ENCODE measurements around the gene SLC11A1. TPM values are rescaled to one million over a fixed set of nuclear protein-coding genes. Genes with fewer than 3 reads are reported as not detected.

Gene SLC11A1
- total RNA-seq, 1 experiment from 2014 or later = under 0.01 TPM

DNA sequence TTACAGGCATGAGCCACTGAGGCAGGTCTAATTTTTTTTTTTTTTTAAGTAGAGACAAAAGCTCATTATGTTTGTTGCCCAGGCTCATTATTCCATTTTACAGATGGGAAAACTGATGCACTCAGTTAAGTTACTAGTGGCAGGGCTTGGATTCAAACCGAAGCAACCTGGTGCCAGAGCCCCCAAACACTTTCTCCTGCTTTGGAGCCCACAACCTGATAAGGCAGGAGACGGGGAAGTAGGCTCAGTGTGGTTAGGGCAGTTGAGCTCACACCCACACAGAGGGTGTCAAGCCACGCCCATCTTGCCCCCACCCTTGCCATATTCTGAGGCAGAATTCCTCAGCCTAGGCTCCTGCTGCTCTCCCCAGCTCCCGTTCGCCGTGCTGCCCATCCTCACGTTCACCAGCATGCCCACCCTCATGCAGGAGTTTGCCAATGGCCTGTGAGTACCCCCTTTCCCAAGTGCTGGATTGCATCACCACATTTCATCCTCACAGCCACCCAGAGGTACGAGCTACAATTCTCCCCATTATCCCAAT is 11.7 kb downstream of the SLC11A1 start:
- no peak for DNase-seq (ENCODE audit: low read depth)

DNA sequence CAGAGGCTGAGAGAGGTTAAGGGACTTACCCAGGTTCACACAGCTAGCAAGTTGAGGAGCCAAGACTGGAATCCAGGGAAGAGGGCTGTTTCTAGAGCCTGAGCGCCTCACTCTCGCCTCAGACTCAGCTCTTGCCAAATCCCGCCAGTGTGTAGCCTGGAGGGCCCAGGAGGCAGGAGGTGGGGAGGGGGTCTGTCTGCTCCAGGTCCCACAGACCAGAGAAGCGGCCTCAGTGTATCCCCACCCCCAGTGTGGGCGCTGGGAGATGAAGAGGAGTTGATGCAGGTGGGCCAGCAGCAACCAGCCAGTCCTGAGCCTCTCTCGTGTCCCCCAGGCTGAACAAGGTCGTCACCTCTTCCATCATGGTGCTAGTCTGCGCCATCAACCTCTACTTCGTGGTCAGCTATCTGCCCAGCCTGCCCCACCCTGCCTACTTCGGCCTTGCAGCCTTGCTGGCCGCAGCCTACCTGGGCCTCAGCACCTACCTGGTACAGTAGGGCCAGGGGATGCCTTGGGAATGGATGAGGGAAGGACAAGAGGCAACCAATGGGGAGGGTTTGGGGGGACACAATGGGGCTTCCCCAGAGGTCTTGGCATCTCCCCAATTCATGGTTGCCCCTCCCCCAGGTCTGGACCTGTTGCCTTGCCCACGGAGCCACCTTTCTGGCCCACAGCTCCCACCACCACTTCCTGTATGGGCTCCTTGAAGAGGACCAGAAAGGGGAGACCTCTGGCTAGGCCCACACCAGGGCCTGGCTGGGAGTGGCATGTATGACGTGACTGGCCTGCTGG is 12.4 kb downstream of the SLC11A1 start:
- no peak for DNase-seq (ENCODE audit: low read depth)

DNA sequence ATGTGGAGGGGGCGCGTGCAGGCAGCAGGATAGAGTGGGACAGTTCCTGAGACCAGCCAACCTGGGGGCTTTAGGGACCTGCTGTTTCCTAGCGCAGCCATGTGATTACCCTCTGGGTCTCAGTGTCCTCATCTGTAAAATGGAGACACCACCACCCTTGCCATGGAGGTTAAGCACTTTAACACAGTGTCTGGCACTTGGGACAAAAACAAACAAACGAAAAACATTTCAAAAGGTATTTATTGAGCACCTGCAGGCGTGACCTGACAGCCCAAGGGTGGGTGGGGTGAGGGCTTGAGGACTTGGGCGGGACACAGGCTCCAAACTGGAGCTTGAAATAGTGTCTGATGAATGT is 13.0 kb downstream of the SLC11A1 start:
- no peak for DNase-seq (ENCODE audit: low read depth)

DNA sequence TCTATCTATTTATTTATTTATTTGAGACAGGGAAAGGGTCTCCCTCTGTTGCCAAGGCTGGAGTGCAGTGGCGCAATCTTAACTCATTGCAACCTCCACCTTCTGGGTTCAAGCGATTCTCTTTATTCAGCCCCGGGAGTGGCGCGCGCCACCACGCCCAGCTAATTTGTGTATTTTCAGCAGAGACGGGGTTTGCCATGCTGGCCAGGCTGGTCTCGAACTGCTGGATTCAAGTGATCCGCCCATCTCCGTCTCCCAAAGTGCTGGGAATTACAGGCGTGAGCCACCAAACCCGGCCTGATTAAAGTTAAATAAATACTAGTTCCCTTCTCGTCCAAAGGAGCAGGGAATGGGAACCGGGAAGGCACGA is 13.4 kb downstream of the SLC11A1 start:
- DNase-seq (ENCODE audit: low read depth) = no peak

DNA sequence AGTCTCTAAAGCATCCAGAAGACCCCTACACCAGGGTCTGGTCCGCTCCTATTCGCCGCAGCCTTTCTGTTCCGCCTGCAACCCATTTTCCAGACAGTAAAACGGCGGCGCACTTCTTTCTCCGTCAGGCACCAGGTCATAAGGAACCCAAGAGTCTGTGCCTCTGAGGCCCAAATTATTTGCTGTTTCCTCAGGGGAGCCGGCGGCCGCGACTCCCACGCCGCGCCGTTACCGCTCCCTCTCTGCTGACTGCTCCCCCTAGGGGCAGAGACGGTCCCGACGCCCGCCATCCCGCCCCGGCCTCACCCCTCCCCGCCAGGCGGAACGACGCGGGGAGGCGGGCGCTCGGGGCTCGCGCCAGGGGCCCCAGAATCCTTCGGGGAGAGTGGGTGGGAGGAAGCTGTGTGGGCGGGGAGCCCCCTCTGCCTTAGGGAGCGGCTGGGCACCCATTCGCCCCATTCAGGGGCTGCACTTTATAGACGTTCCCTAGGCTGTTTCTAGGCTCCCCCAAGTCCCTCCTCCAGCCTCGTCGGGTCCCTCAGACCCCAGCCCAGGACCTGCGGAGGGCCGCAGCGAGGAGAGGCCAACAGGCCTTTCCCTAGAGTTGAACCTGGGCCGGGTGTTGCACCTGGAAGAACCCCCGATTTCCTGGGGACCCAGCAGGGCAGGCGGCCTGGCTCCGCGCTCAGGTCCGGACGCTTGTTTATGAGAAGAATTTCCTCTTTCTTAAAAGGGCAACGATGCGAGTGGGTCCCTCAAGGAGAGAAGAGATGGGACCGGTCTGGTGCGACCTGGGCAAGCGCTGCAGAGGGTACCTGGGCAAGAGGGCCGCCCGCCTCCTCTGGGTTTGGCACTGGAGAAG is 14.0 kb downstream of the SLC11A1 start:
- DNase-seq (ENCODE audit: low read depth) = peak; percentile 98

DNA sequence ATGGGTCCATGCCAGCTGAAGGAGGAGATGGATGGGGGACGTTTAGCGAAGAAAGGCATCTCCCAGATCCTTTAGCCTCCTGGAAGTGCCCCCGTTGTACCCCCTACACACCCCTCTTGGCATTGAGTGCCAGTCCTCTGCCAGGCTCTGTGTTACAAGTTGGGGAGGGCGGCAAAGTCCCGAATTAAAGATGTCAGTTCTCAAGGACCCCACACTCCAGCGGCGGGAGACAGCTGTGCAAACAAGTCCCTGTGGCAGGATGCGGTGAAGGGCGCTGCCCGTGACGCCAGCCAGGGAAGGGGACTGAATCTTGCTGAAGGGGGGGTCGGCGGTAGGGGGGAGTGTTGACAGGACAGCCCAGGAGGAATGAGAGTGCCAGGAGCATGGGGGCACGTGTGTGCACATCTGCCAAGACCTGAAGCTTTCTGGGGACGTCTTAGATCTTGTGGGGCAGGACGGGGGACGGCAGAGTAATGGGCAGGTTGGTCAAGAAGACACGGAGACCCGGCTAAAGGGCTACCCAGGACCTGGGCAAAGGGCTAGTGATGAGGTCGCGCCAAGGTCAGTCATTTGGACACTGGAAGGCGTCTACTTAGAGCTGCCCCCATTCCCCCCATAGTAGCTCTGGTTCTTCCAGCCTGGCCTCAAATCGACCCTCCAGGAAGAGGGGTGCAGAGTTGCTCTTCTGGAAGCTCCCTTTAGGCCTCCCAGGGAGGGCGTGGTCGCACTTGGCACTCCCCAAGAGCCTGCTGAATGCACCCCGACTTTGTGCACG is 14.8 kb downstream of the SLC11A1 start:
- DNase-seq (ENCODE audit: low read depth) = peak; percentile 94

DNA sequence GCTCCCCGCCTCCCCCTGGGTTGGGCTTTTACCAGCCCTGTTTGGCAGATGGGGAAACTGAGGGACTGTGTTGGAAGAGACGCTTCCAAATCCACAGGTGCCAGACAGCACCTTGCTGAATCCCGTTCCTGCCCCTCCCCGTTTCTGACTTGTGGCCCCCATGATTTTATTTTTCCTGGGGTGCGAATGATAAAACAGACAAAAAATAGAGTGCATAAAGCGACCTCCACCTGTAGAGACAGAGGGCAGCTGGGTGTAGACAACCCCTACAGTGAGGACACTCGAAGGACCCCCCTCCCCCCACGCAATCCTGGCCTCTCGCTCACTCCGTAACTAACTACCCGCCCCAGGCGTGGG is 15.4 kb downstream of the SLC11A1 start:
- DNase-seq (ENCODE audit: low read depth) = no peak

DNA sequence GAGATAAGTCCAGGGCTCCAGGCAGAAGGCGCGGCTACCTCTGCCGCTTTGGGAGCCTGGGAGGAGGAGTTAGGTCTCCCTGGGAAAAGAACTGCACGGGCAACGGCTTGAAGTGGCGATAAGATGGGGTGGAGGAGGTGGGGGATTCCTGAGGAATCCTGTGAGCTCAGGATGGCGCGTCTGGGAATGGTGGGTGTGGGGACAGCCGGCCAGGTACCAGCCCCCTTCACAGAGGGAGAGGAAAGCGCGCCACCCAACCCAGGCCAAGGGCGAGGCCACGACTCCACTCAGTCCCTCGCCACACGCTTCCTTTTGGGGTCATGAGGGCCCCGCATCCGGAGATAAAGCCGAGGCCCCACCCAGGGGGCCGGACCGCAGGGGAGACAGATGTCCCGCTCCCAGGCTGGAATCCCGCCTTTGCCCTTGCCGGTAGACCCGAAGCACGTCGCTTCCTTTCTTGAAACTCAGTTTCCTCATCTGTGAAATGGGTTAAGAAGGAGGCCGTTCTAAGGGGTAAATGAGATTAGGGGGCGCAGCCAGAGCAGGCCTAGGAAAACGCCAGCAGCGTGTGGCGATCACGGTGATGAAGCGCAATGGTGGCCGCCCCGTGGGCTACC is 15.9 kb downstream of the SLC11A1 start:
- DNase-seq (ENCODE audit: low read depth) = peak; percentile 94

DNA sequence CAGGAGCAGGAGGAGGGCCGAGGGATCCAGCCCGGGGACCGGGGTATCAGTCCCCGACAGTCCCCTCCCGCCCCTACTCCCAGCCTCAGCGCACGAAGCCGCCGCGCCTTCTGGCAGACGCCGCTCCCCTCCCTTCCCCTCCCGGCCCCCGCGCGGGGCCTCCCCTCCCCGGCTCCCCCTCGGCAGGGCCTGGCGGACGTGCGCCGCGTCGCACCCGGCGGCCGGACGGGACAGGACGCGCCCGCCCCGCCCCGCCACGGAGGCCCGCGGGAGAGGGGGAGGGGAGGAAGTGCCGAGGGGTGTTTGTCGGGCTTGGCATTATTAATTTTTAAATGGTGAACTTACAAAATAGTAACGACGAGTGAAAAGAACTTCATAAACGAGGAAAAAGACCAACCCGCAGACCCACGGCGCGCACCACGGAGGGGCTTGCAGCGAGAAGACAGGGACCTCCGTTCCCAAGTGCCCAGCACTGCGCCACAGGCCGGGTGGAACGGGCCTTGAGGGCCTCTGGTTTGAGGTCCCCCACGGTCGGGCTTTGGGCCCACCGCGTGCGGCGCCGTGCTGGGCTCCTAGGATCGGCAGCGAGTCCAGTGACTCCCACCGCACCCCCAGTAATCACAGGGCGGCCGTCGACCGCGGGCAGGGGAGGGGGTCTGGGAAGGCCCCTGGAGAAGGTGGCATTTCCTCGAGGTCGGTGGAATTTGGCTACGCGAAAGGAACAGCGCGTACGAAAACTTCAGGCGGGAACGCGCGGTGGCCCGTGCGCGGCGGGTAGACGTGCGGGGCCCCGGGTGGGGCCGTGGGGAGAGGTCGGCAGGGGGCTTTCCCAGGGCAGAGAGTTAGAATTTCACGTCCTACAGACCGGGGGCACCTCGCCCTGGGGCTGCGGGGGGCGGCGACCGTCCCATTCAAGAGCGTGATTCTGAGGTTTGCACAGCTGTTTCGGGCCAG is 16.6 kb downstream of the SLC11A1 start:
- peak; percentile 86 for DNase-seq (ENCODE audit: low read depth)

DNA sequence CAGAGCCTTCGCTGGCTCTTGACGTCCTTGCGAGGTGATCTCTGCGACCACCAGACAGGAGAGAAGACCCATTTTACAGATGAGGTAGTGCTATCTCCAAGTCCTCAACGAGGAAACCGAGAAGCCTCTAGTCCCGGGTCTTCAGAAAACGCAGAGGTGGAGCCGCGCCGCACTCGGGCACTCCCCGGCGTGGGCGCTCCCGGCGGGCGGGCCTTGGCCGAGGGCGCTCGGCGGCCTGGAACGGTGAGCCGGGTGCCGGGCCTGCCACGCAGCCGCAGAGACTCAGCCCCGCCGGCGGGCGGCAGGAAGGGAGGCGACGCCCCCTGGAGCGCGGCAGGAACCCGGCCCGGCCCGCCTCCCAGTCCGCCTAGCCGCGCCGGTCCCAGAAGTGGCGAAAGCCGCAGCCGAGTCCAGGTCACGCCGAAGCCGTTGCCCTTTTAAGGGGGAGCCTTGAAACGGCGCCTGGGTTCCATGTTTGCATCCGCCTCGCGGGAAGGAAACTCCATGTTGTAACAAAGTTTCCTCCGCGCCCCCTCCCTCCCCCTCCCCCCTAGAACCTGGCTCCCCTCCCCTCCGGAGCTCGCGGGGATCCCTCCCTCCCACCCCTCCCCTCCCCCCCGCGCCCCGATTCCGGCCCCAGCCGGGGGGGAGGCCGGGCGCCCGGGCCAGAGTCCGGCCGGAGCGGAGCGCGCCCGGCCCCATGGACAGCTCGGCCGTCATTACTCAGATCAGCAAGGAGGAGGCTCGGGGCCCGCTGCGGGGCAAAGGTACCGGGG is 17.5 kb downstream of the SLC11A1 start, which contains the start of gene CTDSP1:
Gene CTDSP1, plus strand, starts transcription at position 478 of the 776 bp plus-strand sequence. Its CDS starts 223 bp downstream, at position 701.
- DNase-seq (ENCODE audit: low read depth) = peak; percentile 97

DNA sequence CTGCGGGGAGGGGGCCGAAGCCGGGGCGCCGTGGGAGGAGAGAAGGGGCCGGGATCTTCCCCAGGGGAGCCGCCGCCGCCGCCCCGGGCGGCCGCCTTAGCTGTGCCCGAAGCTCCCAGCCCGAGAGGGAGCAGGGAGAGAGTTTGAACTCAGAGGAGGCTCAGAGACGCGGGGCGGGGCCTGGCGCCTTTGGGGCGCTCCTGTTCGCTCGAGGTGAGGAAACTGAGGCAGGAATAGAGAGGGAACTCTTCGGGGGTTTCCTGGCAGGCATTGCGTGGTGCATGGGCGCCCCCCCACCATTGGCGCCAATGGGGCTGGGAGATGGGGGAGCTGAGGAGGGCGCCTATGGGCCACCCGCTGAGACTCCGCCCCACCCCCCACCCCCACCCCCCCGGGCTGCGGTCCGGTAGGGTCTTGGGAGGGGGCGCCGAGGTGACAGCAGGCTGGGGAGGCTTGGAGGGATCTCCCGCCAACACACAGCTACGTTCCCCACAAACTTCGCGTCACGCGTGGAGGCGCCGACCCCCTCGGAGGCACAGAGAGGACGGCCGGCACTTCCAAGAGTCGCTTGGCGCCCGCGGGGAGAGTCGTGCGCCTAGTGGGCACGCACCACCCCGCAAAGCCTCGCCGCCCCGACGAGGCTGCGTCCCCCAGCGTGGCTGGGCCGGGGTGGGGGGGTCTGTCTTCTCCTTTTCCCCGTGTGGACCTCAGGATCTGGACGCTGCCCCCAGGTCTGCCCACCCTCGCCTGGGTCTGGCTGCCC is 18.3 kb downstream of the SLC11A1 start:
- DNase-seq (ENCODE audit: low read depth) = peak; percentile 38

DNA sequence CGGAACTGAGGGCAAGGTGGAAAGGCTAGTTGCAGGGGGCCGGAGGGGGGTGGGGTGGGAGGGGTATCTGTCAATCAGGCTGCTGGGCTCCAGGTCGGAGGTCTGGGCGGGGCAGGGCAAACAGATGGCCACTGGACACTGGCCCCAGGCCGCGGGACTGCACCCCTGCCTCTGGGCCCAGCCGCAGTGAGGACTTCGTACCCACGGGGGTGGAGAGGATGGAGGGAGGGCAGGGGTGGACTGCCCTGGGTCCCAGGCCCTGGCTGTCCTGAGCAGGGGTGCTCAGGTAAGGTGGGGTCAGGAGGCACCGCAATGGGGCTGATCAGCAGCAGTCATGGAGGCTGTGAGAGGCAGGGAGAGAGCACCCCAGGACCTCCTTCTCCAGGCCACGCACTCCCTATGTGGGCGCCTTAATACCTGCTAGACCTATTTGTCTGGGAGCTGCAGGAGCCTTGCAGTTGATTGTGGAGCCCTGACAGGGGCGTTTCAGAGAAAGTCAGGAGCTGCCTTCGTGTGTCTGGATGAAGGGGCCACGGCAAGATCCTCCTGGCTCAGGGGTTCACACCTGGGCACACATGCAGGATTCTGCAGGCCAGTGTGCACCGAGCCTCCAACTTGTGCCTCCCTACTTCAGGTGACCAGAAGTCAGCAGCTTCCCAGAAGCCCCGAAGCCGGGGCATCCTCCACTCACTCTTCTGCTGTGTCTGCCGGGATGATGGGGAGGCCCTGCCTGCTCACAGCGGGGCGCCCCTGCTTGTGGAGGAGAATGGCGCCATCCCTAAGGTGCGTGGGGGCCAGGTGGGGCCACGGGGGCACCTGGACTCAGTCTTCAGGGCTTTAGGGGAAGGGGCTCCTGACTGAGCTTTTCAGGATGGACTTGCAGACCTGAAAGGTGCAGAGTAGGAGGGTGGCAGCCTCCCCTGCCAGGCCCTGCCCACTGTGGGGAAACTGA is 19.1 kb downstream of the SLC11A1 start:
- peak; percentile 25 for DNase-seq (ENCODE audit: low read depth)

DNA sequence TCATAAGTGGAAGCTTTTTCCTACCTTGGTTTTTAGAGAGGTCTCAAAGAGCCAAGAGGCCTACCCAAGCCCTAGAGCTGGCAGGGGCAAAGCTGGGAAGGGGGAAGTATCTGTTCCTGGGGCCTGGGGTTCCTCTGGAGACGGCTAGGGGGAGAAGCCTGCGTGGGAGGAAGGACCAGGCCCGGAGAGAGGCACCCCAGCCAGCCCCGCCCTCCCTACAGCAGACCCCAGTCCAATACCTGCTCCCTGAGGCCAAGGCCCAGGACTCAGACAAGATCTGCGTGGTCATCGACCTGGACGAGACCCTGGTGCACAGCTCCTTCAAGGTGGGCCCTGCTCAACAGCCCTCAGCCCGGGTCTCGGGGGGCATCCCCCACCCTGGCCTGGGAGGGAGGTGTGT is 19.8 kb downstream of the SLC11A1 start:
- no peak for DNase-seq (ENCODE audit: low read depth)

DNA sequence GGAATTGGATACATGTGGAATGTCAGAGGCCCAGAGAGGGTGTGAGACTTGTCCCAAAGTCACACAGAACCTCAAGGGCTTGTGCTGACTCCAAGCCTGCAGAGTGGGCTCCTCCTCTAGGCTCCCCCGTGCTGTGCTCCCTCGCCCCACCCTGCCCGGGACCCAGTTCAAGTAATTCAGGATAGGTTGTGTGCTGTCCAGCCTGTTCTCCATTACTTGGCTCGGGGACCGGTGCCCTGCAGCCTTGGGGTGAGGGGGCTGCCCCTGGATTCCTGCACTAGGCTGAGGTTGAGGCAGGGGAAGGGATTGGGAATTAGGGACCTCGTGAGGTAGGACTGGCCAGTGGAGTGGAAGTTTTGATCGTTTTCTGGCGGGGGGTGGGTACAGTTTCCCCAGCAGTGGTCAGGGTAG is 20.4 kb downstream of the SLC11A1 start:
- no peak for DNase-seq (ENCODE audit: low read depth)

DNA sequence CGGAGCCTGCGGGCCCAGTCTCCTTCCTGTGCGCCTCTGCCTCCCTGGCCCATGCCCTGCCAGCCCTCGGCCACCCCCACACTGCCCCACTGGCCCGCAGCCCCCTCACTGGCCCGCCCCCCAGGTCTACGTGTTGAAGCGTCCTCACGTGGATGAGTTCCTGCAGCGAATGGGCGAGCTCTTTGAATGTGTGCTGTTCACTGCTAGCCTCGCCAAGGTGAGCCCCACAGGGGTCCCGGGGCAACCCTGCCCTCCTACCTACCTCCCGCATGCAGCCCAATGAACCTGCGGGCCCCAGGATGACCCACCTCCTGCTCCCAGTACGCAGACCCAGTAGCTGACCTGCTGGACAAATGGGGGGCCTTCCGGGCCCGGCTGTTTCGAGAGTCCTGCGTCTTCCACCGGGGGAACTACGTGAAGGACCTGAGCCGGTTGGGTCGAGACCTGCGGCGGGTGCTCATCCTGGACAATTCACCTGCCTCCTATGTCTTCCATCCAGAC is 20.9 kb downstream of the SLC11A1 start:
- DNase-seq (ENCODE audit: low read depth) = no peak

DNA sequence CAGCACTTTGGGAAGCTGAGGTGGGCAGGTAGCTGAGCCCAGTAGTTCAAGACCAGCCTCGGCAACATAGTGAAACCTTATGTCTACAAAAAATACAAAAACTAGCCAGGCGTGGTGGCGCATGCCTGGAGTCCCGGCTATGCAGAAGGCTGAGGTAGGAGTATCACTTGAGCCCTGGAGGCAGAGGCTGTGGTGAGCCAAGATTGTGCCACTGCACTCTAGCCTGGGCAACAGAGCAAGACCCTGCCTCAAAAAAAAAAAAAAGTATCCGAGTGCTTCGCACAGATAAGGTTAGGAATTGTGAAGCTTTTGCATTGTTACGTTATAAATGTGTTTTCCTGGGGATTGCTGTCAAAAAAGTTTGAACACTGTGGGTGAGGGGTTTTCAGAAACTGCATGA is 21.7 kb downstream of the SLC11A1 start:
- no peak for DNase-seq (ENCODE audit: low read depth)

DNA sequence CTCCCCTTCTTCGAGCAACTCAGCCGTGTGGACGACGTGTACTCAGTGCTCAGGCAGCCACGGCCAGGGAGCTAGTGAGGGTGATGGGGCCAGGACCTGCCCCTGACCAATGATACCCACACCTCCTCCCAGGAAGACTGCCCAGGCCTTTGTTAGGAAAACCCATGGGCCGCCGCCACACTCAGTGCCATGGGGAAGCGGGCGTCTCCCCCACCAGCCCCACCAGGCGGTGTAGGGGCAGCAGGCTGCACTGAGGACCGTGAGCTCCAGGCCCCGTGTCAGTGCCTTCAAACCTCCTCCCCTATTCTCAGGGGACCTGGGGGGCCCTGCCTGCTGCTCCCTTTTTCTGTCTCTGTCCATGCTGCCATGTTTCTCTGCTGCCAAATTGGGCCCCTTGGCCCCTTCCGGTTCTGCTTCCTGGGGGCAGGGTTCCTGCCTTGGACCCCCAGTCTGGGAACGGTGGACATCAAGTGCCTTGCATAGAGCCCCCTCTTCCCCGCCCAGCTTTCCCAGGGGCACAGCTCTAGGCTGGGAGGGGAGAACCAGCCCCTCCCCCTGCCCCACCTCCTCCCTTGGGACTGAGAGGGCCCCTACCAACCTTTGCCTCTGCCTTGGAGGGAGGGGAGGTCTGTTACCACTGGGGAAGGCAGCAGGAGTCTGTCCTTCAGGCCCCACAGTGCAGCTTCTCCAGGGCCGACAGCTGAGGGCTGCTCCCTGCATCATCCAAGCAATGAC is 22.4 kb downstream of the SLC11A1 start:
- no peak for DNase-seq (ENCODE audit: low read depth)
